ENCODE data around the gene MS4A8.

MS4A8 gene

DNA sequence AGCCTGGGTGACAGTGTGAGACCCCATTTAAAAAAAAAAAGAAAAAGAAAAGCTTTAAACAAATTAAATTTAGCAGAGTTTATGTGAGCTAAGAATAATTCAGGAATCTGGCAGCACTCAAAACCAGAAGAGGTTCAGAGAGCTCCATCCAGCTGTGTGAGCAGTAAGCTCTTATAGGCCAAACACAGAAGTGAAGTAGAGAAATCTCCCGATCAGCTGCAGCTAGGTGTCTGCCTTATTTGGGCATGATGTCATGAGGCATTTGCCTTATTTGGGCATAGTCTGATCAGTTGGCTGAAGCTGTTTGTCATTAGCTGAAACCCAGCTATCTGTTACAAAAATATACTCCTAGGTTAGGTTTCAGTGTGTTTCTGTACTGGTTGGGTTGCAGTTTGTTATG, 65.5 kb downstream of the MS4A8 start:
- no peak for DNase-seq (ENCODE audit: low read depth)

DNA sequence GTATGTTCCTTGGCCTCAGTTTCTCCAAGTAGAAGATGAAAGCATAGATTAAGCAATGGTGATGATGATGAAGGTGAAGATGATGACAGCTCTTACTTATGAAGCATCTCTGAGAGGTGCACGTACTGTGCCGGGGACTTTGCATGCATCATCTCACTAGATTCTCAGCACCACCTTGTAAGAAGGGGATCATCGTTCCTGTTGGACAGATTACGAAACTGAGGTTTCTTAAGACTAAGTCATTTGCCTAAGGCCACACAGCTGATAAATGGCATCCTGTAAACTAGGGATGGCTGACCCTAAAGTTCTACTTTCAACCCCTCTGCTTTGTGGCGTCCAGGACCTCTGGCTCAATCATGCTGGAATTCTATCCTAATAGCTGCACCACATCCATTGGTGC, 65.9 kb downstream of the MS4A8 start:
- no peak for DNase-seq (ENCODE audit: low read depth)
